IPS-18c (cell line): ENCODE results near the gene UBAC2.

Source experiments
- H3K4me3 ChIP-seq: 2 replicates; pipeline ENCODE4 v1.7.0; 2013; ENCODE audit warnings: low read depth, mild to moderate bottlenecking, low read length, moderate library complexity; ENCODE audit not compliant: insufficient read depth
- H3K9me3 ChIP-seq: one replicate; pipeline ENCODE4 v1.6.1; 2013; ENCODE audit warnings: mild to moderate bottlenecking, low read length, moderate library complexity; ENCODE audit not compliant: control insufficient read depth, insufficient read depth

Gene UBAC2

GRCh38 chr13:99359528-99359927, 158.9 kb downstream of the UBAC2 start:
- no peak overlapping the region for H3K4me3 ChIP-seq
- H3K9me3 ChIP-seq, result no peaks in the 10 kb centered on the region

GRCh38 chr13:99360696-99361095, 160.0 kb downstream of the UBAC2 start:
- Histone ChIP-seq H3K4me3 (no peak overlapping the region), H3K9me3 (no peaks in the 10 kb centered on the region)

GRCh38 chr13:99361197-99361596, 160.5 kb downstream of the UBAC2 start:
- Histone ChIP-seq H3K4me3 (no peak overlapping the region), H3K9me3 (no peaks in the 10 kb centered on the region)

GRCh38 chr13:99362362-99362761, 161.7 kb downstream of the UBAC2 start:
- Histone ChIP-seq H3K4me3 (no peak overlapping the region), H3K9me3 (no peaks in the 10 kb centered on the region)

GRCh38 chr13:99363391-99363790, 162.7 kb downstream of the UBAC2 start:
- no peaks in the 10 kb centered on the region for H3K9me3 ChIP-seq

GRCh38 chr13:99363949-99364348, 163.3 kb downstream of the UBAC2 start:
- Histone ChIP-seq H3K9me3 (no peaks in the 10 kb centered on the region), H3K4me3 (no peak overlapping the region)

More at GRCh38 chr13:99363391-99363790, 162.7 kb downstream of the UBAC2 start:
- no peak overlapping the region for H3K4me3 ChIP-seq

- Histone ChIP-seq H3K9me3 (no peaks in the 10 kb centered on the region), H3K4me3 (no peak overlapping the region)
Measured at GRCh38 chr13:99366075-99366987, 165.7 kb downstream of the UBAC2 start.

GRCh38 chr13:99367106-99367616, 166.5 kb downstream of the UBAC2 start:
- no peak overlapping the region for H3K4me3 ChIP-seq
- H3K9me3 ChIP-seq, result no peaks in the 10 kb centered on the region

- Histone ChIP-seq H3K9me3 (no peaks in the 10 kb centered on the region), H3K4me3 (no peak overlapping the region)
Measured at GRCh38 chr13:99367663-99368448, 167.2 kb downstream of the UBAC2 start.

- H3K9me3 ChIP-seq, result no peaks in the 10 kb centered on the region
- H3K4me3 ChIP-seq, result no peak overlapping the region
Measured at GRCh38 chr13:99370481-99371275, 170.0 kb downstream of the UBAC2 start.

GRCh38 chr13:99371956-99372355, 171.3 kb downstream of the UBAC2 start:
- no peak overlapping the region for H3K4me3 ChIP-seq

GRCh38 chr13:99373436-99373835, 172.8 kb downstream of the UBAC2 start:
- H3K4me3 ChIP-seq, result no peak overlapping the region
- H3K9me3 ChIP-seq, result no peaks in the 10 kb centered on the region

More at GRCh38 chr13:99371956-99372355, 171.3 kb downstream of the UBAC2 start:
- no peaks in the 10 kb centered on the region for H3K9me3 ChIP-seq

GRCh38 chr13:99374169-99374991, 173.7 kb downstream of the UBAC2 start:
- H3K4me3 ChIP-seq, result no peak overlapping the region
- no peaks in the 10 kb centered on the region for H3K9me3 ChIP-seq

GRCh38 chr13:99374994-99375737, 174.5 kb downstream of the UBAC2 start:
- H3K9me3 ChIP-seq, result no peaks in the 10 kb centered on the region
- H3K4me3 ChIP-seq, result no peak overlapping the region

- Histone ChIP-seq H3K9me3 (no peaks in the 10 kb centered on the region), H3K4me3 (no peak overlapping the region)
Measured at GRCh38 chr13:99375738-99376080, 175.1 kb downstream of the UBAC2 start.

- no peaks in the 10 kb centered on the region for H3K9me3 ChIP-seq
- no peak overlapping the region for H3K4me3 ChIP-seq
Measured at GRCh38 chr13:99376132-99376531, 175.5 kb downstream of the UBAC2 start.
